22Rv1 (cell line): Measurements from ENCODE around the gene ALOX12B.
"Not testable (repeated sequence)": the region's sequence is repeated elsewhere in the genome, so short reads cannot be mapped to it uniquely, and the experiment has no call there.

Experiments
- H3K27ac ChIP-seq: fragments of 450-650 bp; 2 replicates; pipeline ENCODE4 v1.5.1; 2017
- CTCF ChIP-seq: fragments of 450-650 bp; IDR thresholded peaks from 2 replicates; pipeline ENCODE4 v1.5.1; 2017; ENCODE audit warnings: mild to moderate bottlenecking
- ZFX ChIP-seq: fragments of 450-650 bp; IDR thresholded peaks from 2 replicates; pipeline ENCODE4 v1.6.1; 2017; ENCODE audit warnings: antibody characterized with exemption, borderline replicate concordance

ALOX12B gene

GRCh38 chr17:8080799-8081219 is 6.7 kb downstream of the ALOX12B start:
- TF ChIP-seq CTCF (no peak), ZFX (no peak)

DNA sequence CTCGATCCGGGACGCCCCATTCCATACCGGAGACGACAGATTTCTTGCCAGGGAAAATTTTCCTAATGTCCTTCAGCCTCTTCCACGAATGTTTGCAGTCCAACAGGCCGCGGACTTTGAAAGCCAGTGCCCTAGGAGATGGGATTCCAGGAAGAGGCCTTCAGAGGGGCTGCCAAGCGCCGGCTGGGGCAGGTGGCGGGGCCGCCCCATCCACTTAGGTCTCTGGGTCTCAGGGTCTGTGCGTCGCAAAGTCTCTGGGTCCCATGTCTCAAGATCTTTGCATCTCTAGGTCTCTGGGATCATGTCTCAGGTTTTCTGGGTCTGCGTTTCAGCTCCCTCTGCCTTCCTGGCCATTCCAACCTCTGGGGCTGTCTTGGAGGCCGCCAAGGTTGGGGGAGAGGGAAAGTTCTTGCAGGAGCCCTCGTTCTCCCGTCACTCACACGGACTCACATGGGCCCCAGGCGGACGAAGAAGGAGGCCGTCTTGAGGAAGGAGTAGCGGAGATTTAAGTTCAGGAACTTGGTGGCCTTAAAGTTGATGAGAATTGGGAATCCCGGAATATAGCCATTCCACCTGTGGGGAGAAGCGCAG is 7.2 kb downstream of the ALOX12B start:
- peak; percentile 48 for TF ChIP-seq CTCF
- no peak for TF ChIP-seq ZFX
- H3K27ac ChIP-seq = peak overlapping the region; percentile 77

More at GRCh38 chr17:8080799-8081219, 6.7 kb downstream of the ALOX12B start:
- no peak overlapping the region for H3K27ac ChIP-seq

DNA sequence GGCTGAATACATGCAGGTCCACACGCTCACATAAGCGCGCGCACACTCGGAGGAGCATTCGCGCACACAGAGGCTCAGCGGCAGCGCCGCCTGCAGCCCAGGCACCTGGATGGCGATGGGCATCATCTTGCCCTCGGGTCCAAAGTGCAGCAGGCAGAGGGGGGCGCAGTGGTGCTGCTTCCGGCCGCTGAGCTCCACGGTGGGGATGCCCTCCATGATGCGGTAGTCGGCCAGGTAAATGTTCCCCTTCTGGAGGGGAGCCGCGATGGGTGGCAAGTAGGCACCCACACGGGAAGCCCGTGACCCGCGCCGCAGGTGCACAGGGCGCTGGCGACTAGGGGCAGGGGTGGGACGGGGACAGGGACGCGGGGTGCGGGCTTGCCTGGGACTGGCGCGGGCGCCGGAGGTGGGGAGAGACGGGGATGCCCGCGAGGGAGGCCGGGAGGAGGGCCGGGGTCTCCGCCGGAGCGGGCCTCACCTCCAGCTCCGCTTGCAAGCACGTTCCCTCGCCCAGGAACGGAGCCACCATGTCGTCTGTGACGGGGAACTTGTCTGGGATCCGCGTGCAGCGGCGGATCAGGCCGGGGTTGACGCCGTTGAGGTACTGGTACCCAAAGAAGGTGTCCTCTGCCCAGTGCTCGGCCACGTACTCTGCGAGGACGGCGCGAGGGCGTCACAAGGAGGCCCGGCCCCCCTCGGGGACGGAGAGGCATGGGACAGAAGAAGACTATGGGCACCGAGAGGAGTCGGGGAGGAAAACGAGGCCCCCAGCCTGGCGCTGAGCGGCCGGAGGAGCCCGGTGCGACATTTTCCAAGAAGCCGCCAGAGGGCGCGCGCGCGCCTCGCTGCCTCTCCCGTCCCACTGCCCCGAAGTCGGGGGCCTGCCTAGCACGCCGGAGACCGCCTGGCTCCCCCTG is 8.0 kb downstream of the ALOX12B start:
- peak overlapping the region; percentile 77 for H3K27ac ChIP-seq
- TF ChIP-seq CTCF (peak; percentile 94), ZFX (no peak)

GRCh38 chr17:8077939-8078338 is 9.6 kb downstream of the ALOX12B start:
- H3K27ac ChIP-seq = not testable (repeated sequence)

DNA sequence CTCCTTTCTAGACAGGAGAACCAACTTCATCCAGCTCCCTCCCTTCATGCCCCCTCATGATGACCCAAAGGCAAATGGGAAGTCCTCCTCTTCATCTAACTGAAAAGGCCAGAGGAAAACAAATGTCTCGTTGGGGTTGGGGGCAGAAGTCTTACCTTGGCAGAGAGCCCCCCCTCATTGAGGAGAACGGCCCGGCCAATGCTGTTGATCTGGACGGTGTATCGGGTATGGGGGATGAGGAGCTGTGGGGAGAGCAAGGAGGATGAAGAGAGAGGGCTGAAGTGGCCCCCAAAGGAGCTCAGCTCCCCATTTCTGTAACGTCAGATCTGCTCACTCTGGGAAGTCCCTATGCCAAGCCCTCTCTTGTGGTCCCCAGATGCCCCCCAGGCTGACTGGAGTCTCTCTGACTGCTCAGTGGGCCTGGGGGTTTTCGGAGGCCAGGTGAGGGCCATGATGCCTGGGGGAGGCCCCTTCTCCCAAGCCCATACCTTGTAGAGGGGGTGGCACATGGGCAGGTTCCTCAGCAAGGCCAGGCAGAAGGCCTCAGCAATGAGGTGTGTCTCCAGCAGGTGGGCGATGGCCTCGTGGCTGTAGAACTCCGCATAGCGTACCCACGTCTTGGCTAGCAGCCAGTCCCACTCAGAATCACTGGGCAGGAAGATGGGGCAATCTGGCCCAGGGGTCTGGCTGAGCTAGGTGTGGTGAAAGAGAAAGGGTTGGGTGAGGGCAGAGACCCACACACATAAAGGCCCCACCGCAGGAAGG is 10.8 kb downstream of the ALOX12B start:
- no peak for TF ChIP-seq ZFX
- no peak for TF ChIP-seq CTCF
- H3K27ac ChIP-seq = no peak overlapping the region

DNA sequence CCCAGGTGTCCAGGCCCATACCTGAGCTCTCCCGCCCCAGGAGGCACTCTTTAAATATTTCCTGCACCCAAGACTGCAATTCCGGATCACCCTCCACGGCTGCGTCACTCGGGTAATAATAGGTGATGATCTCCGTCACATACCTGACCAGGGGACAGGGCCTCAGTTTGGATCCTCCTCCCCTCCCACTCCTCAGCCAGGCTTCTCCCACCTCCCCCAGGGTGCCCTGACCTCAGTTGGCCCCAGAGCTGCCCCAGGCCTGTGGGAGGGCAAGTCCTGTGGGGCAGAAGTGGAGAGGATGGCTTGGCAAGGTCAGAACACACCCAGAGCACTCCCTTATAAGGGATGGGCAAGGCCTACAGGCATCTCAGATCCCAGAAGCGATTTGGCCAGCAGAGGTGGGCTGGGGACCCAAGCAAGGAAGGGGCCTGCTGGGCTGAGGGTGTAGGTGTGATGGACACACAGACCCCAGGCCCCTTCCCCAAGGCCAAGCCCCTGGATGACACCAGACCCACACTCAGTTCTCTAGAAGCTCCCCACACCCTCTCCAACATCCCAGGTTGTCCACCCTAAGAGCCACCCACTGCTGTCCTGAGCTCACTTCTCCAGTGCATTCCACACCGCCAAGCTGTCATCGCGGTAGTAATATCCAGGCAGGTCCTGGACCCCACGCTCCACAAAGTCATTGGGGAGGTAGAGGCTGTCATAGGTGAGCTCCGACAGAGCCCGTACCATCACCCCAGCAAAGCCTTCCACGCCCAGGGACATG is 11.8 kb downstream of the ALOX12B start:
- no peak overlapping the region for H3K27ac ChIP-seq
- TF ChIP-seq CTCF = no peak
- no peak for TF ChIP-seq ZFX

- no peak for TF ChIP-seq ZFX
- TF ChIP-seq CTCF = no peak
- H3K27ac ChIP-seq = no peak overlapping the region
These were observed 12.4 kb downstream of the ALOX12B start for GRCh38 chr17:8075081-8075480.
